Endothelial cell of umbilical vein (primary cell): ENCODE results near the gene HCFC1. TPM values are rescaled to one million over a fixed set of nuclear protein-coding genes. Genes with fewer than 3 reads are reported as not detected.

Experiments
- BruUV-seq: library from RNA; stranded (reverse); fragments of 400-500 nt; replicated peaks from 2 replicates; lab custom pipeline; 2021; lab: Mats Ljungman, UMichigan
- CTCF ChIA-PET: fragments of 300-600, 350-600 bp; sonication (Branson Sonifier 250); formaldehyde crosslinking; loops from one replicate; lab custom pipeline; 2021; ENCODE audit warnings: antibody characterized with exemption, inconsistent platforms; lab: Charles Lee
- POLR2A ChIA-PET: fragments of 300-600, 350-600 bp; sonication (Branson Sonifier 250); formaldehyde crosslinking; loops from one replicate; lab custom pipeline; 2021; ENCODE audit warnings: antibody characterized with exemption, inconsistent platforms; lab: Charles Lee
- DNase-seq: peaks from one replicate; pipeline ENCODE4 v3.0.0-alpha.2; 2011; ENCODE audit warnings: low read depth, low spot score
- FAIRE-seq: peaks from 2 replicates; lab custom pipeline; 2011; peaks lifted over from hg19 to GRCh38; lab: Jason Lieb, UNC
- H2AFZ ChIP-seq: 2 replicates; pipeline ENCODE4 v1.6.0; 2012; ENCODE audit warnings: low read depth, low read length, control low read depth, inconsistent platforms
- H3K27ac ChIP-seq: 2 replicates; pipeline ENCODE4 v1.5.1; 2011; ENCODE audit warnings: low read depth, mild to moderate bottlenecking, control low read depth, low read length, moderate library complexity; ENCODE audit not compliant: insufficient read depth
- H3K27me3 ChIP-seq, 2 experiments: 2 replicates each; pipeline versions ENCODE4 v1.6.0 to v1.6.1; 2011; ENCODE audit warnings: low read length in 2 of 2, mixed read lengths in 1 of 2; ENCODE audit not compliant: control insufficient read depth in 2 of 2, insufficient read depth in 2 of 2
- H3K36me3 ChIP-seq, 2 experiments: 2 replicates in 1 of 2; 3 replicates in 1 of 2; pipeline ENCODE4 v1.5.1; 2011; ENCODE audit warnings: low read length in 2 of 2, mild to moderate bottlenecking in 1 of 2, moderate library complexity in 1 of 2; ENCODE audit not compliant: control insufficient read depth in 2 of 2, insufficient read depth in 2 of 2; ENCODE audit errors: extremely low read depth in 1 of 2
- H3K4me1 ChIP-seq: 3 replicates; pipeline ENCODE4 v1.5.1; 2011; ENCODE audit warnings: mild to moderate bottlenecking, low read length; ENCODE audit not compliant: control insufficient read depth, insufficient read depth; ENCODE audit errors: extremely low read depth
- H3K4me2 ChIP-seq: 2 replicates; pipeline ENCODE4 v1.6.1; 2011; ENCODE audit warnings: low read length, control low read depth, mixed read lengths; ENCODE audit not compliant: insufficient read depth
- H3K4me3 ChIP-seq, 3 experiments: fragments of 200-600 bp in 1 of 3; sonication (generic), shearing (Covaris generic) in 1 of 3; replicated peaks in 1 of 3; 2 replicates each; pipeline ENCODE4 v1.5.1; 2011 to 2016; ENCODE audit warnings: control low read depth in 3 of 3, low read length in 3 of 3, mild to moderate bottlenecking in 2 of 3, inconsistent platforms in 1 of 3, low read depth in 1 of 3, moderate library complexity in 1 of 3; ENCODE audit not compliant: insufficient read depth in 1 of 3
- H3K79me2 ChIP-seq: 2 replicates; pipeline ENCODE4 v1.6.0; 2012; ENCODE audit warnings: low read length, inconsistent platforms; ENCODE audit not compliant: control insufficient read depth, insufficient read depth
- H3K9ac ChIP-seq: replicated peaks from 2 replicates; pipeline ENCODE3; 2011; ENCODE audit warnings: low read length, control low read depth; ENCODE audit not compliant: insufficient read depth; ENCODE audit errors: extremely low read depth
- H3K9me1 ChIP-seq: replicated peaks from 3 replicates; pipeline ENCODE4 v1.6.0; 2011; ENCODE audit warnings: mild to moderate bottlenecking, low read length; ENCODE audit not compliant: control insufficient read depth, insufficient read depth; ENCODE audit errors: extremely low read depth
- H3K9me3 ChIP-seq: replicated peaks from 2 replicates; pipeline ENCODE4 v1.5.1; 2012; ENCODE audit warnings: low read length, inconsistent platforms; ENCODE audit not compliant: control insufficient read depth, insufficient read depth
- H4K20me1 ChIP-seq: replicated peaks from 2 replicates; pipeline ENCODE3; 2011; ENCODE audit warnings: mild to moderate bottlenecking, low read length; ENCODE audit not compliant: control insufficient read depth, insufficient read depth; ENCODE audit errors: extremely low read depth
- CTCF ChIP-seq, 2 donors: IDR thresholded peaks; 1 replicate in 1 of 2; 2 replicates in 1 of 2; pipeline ENCODE4 v1.5.1; 2011; ENCODE audit warnings: low read length in 2 of 2, mild to moderate bottlenecking in 2 of 2, moderate library complexity in 2 of 2, control low read depth in 1 of 2, inconsistent platforms in 1 of 2, low read depth in 1 of 2; ENCODE audit not compliant: insufficient read depth in 1 of 2; ENCODE audit errors: extremely low read depth in 1 of 2
- EZH2 ChIP-seq: IDR thresholded peaks from 2 replicates; pipeline ENCODE4 v1.6.1; 2012; ENCODE audit warnings: borderline replicate concordance, low read depth, mild to moderate bottlenecking, moderate library complexity, low read length, inconsistent platforms; ENCODE audit not compliant: severe bottlenecking
- FOS ChIP-seq: IDR thresholded peaks from 2 replicates; pipeline ENCODE4 v1.6.1; 2011; ENCODE audit warnings: mild to moderate bottlenecking, low read length, moderate library complexity, borderline replicate concordance; ENCODE audit not compliant: insufficient read depth
- GATA2 ChIP-seq: IDR thresholded peaks from 2 replicates; pipeline ENCODE4 v1.7.0; 2011; ENCODE audit warnings: low read depth, mild to moderate bottlenecking, moderate library complexity, mixed read lengths, low read length; ENCODE audit not compliant: insufficient read length, insufficient read depth
- JUN ChIP-seq: IDR thresholded peaks from 2 replicates; pipeline ENCODE4 v1.6.1; 2011; ENCODE audit warnings: borderline replicate concordance, low read depth; ENCODE audit not compliant: insufficient read length, insufficient read depth
- MYC ChIP-seq: IDR thresholded peaks from one replicate; pipeline ENCODE4 v1.6.1; 2011; ENCODE audit warnings: mild to moderate bottlenecking, low read depth, low read length
- POLR2A ChIP-seq: IDR thresholded peaks from 2 replicates; pipeline ENCODE4 v1.6.1; 2012; ENCODE audit warnings: low read depth, mild to moderate bottlenecking, control low read depth, low read length
- POLR2AphosphoS5 ChIP-seq: IDR thresholded peaks from 2 replicates; pipeline ENCODE4 v1.6.1; 2012; ENCODE audit warnings: low read depth, mild to moderate bottlenecking, control low read depth, low read length, moderate library complexity; ENCODE audit not compliant: insufficient read depth
- dilution Hi-C: fragments of 300-500 bp; cut with MboI; formaldehyde crosslinking; loops from one replicate; pipeline ENCODE4 v1.15.0; 2019; ENCODE audit warnings: low sequenced_read_pairs; ENCODE audit not compliant: extremely low pct_ligation_motif_present
- intact Hi-C: fragments of 100-400 bp; cut with micrococcal nuclease; formaldehyde crosslinking; loops from one replicate; pipeline ENCODE4 v1.10.0; 2022
- polyA plus RNA-seq, 4 experiments: library from polyadenylated mRNA; depleted of rRNA in 3 of 4; stranded (reverse) in 3 of 4; unstranded in 1 of 4; fragments of >200 nt; gene quantifications; 2 replicates each; pipeline versions ENCODE4 v1.2.1 to v1.2.3, GENCODE V29; 2011 to 2012; ENCODE audit warnings: missing spikeins in 1 of 4
- total RNA-seq: library from RNA; stranded (reverse); gene quantifications from 2 replicates; pipeline ENCODE4 v1.2.3, GENCODE V29; 2021
- TF ChIP-seq, protein P1 (sequence below): IDR thresholded peaks from 2 replicates; pipeline ENCODE4 v1.6.1; 2011; ENCODE audit not compliant: insufficient read depth, insufficient read length

HCFC1 gene
- total and polyA plus RNA-seq, 2 donors (not counting 3 experiments of a cell fraction or from before 2014, with no cell fraction given): 15.9 to 85.9 TPM

DNA sequence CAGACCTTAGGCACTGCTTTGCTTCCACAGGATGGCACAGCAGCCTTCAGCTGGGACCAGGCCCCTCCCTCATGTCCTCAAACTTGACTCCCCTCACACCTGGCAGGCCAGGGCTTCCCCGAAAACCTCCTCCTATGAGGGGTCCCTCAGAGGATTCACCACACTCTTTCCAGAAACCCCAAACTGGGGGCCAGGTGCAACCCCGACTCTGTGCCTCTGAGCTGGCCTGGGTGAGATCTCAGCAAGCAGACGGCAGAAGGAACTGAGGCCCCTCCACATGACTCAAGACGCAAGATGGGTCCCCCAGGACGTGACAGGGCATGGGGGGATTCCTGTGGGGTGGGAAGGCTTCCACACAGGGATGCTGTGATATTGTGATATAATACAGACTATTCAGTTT, 6.2 kb downstream of the HCFC1 start:
- peaks cover 4 to 20% of the 10 kb centered on the region in 2 experiments for H3K36me3 ChIP-seq

More for the DNA sequence above, 6.2 kb downstream of the HCFC1 start:
- Histone ChIP-seq H3K27me3 (no peaks in the 10 kb centered on the region), H3K9ac (no peak overlapping the region), H4K20me1 (no peaks in the 10 kb centered on the region), H3K4me3 (no peak overlapping the region), H3K9me3 (no peaks in the 10 kb centered on the region), H3K4me1 (peaks cover 28% of the 10 kb centered on the region), H3K4me2 (no peak overlapping the region), H2AFZ (no peak overlapping the region), H3K27ac (no peak overlapping the region), H3K9me1 (no peaks in the 10 kb centered on the region), H3K79me2 (peaks cover 76% of the 10 kb centered on the region)
- ChIA-PET CTCF (interaction anchor here (1.2 kb wide), 1 partner anchor 43 kb away, joined by 3 read pairs; no protein-coding TSS in a partner anchor), POLR2A (no interaction called here)
- TF ChIP-seq JUN (no peak), MYC (no peak), GATA2 (no peak), FOS (no peak), EZH2 (no peak), POLR2A (no peak), CTCF (IDR thresholded peaks at IDR 0.05; ENCODE audit: extremely low read depth in 1 of 2, insufficient read depth in 1 of 2, low read depth in 1 of 2, low read length in 2 of 2) (no peak), POLR2AphosphoS5 (no peak)
- TF ChIP-seq, protein P1, sequence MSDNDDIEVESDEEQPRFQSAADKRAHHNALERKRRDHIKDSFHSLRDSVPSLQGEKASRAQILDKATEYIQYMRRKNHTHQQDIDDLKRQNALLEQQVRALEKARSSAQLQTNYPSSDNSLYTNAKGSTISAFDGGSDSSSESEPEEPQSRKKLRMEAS: no peak
- BruUV-seq: no TSS peak
- intact Hi-C loops: no loop called here
- FAIRE-seq (no peak), DNase-seq (no peak)
- dilution Hi-C loops: no loop called here
